ENCODE data around the gene C9.

Gene C9

DNA sequence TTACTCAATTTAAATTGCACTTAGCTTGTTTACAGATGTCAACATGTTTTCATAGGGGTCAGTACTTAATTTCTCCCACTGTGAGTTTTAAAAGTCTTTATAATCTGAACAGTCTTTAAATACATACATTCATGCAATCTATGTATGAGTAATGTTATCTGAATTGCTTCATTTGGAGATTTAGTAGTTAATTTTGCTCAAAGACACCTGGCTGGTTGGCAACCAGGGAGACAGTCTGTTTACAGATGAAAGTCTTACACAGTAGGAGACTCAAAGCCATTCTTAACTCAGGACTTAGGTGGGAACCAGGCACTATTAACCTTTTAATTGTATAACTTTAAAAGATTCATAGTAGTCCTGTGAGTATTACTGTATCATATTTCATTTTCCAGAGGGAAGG lies 31.2 kb upstream of the C9 start:
- no peak for TF ChIP-seq EZH2phosphoT487 (IDR thresholded peaks at IDR 0.05; ENCODE audit: borderline replicate concordance, low read length)
- TF ChIP-seq, protein P1, sequence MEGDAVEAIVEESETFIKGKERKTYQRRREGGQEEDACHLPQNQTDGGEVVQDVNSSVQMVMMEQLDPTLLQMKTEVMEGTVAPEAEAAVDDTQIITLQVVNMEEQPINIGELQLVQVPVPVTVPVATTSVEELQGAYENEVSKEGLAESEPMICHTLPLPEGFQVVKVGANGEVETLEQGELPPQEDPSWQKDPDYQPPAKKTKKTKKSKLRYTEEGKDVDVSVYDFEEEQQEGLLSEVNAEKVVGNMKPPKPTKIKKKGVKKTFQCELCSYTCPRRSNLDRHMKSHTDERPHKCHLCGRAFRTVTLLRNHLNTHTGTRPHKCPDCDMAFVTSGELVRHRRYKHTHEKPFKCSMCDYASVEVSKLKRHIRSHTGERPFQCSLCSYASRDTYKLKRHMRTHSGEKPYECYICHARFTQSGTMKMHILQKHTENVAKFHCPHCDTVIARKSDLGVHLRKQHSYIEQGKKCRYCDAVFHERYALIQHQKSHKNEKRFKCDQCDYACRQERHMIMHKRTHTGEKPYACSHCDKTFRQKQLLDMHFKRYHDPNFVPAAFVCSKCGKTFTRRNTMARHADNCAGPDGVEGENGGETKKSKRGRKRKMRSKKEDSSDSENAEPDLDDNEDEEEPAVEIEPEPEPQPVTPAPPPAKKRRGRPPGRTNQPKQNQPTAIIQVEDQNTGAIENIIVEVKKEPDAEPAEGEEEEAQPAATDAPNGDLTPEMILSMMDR (IDR thresholded peaks at IDR 0.05; ENCODE audit: low read depth, low read length, poor library complexity, severe bottlenecking) = no peak
- Histone ChIP-seq H3K9me2 (replicated peaks; ENCODE audit: control insufficient read depth, low read length) (no peaks in the 10 kb centered on the region; the same call in 1 of the 2 replicates), H3K4me2 (ENCODE audit: low read length) (no peak overlapping the region), H3K4me3 (ENCODE audit: low read length) (no peak overlapping the region), H3K27ac (ENCODE audit: low read depth, low read length) (no peak overlapping the region), H3K79me2 (ENCODE audit: control insufficient read depth, low read length) (no peaks in the 10 kb centered on the region), H4K20me1 (ENCODE audit: control insufficient read depth, insufficient read depth, low read depth, low read length) (no peaks in the 10 kb centered on the region), H3F3A (ENCODE audit: control insufficient read depth, insufficient read depth) (no peaks in the 10 kb centered on the region), H3K9me3 (ENCODE audit: control insufficient read depth, insufficient read depth, low read length) (no peaks in the 10 kb centered on the region), H3K4me1 (ENCODE audit: control insufficient read depth, low read length) (no peaks in the 10 kb centered on the region), H3K27me3 (ENCODE audit: control insufficient read depth, low read length) (no peaks in the 10 kb centered on the region), H3K36me3 (ENCODE audit: control insufficient read depth, low read length) (no peaks in the 10 kb centered on the region)

DNA sequence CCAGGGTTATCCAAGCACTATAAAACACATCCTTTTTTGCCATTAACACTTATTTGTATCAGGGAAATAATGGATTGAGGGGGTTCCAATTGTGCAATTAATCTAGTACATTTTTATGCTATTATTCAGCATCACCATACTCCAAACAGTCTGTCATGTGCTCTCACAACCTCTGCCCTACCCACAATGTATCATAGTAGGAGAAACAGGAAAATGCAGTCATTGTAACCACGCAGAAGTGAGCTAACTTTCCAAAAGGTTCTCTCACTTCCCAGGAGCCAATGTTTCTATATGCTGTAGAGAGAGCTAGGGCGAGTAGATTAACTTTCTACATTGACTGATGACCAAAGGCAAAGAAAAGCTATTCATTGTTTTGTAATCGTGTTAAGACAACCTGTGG lies 30.7 kb upstream of the C9 start:
- H3K9me2 ChIP-seq (replicated peaks; ENCODE audit: control insufficient read depth, low read length) = no peaks in the 10 kb centered on the region; the same call in 1 of the 2 replicates
- H4K20me1 ChIP-seq (ENCODE audit: control insufficient read depth, insufficient read depth, low read depth, low read length) = no peaks in the 10 kb centered on the region
- no peaks in the 10 kb centered on the region for H3K79me2 ChIP-seq (ENCODE audit: control insufficient read depth, low read length)
- H3K4me3 ChIP-seq (ENCODE audit: low read length) = no peak overlapping the region
- no peaks in the 10 kb centered on the region for H3K4me1 ChIP-seq (ENCODE audit: control insufficient read depth, low read length)
- no peaks in the 10 kb centered on the region for H3K27me3 ChIP-seq (ENCODE audit: control insufficient read depth, low read length)
- no peaks in the 10 kb centered on the region for H3K9me3 ChIP-seq (ENCODE audit: control insufficient read depth, insufficient read depth, low read length)
- no peak overlapping the region for H3K27ac ChIP-seq (ENCODE audit: low read depth, low read length)
- TF ChIP-seq EZH2phosphoT487 (IDR thresholded peaks at IDR 0.05; ENCODE audit: borderline replicate concordance, low read length) = no peak
- TF ChIP-seq, protein P1 (IDR thresholded peaks at IDR 0.05; ENCODE audit: low read depth, low read length, poor library complexity, severe bottlenecking) = no peak
- H3K36me3 ChIP-seq (ENCODE audit: control insufficient read depth, low read length) = no peaks in the 10 kb centered on the region
- H3K4me2 ChIP-seq (ENCODE audit: low read length) = no peak overlapping the region
- H3F3A ChIP-seq (ENCODE audit: control insufficient read depth, insufficient read depth) = no peaks in the 10 kb centered on the region

DNA sequence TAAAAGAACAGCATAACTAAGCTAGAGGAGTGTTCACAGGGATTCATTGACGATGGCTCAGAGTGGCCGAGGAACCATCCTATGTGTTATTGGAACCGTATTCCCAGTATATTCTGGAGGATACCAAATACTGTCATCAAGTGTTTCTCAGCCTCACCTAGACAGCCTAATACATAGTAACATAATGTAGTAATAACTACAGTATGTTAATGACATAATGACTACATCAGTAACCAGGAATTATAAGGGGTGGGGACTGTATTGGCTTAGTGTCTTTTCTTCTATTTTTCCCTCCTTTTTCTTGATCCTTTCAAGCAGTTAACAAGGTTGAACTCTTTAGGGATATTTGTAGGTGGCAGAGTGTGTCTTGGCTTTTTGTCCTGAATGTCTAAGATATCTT lies 26.6 kb upstream of the C9 start:
- TF ChIP-seq, protein P1 (IDR thresholded peaks at IDR 0.05; ENCODE audit: low read depth, low read length, poor library complexity, severe bottlenecking) = no peak
- TF ChIP-seq EZH2phosphoT487 (IDR thresholded peaks at IDR 0.05; ENCODE audit: borderline replicate concordance, low read length) = no peak
- no peaks in the 10 kb centered on the region for H3K9me2 ChIP-seq (replicated peaks; ENCODE audit: control insufficient read depth, low read length)
- H3F3A ChIP-seq (ENCODE audit: control insufficient read depth, insufficient read depth) = no peaks in the 10 kb centered on the region
- H4K20me1 ChIP-seq (ENCODE audit: control insufficient read depth, insufficient read depth, low read depth, low read length) = no peaks in the 10 kb centered on the region
- no peaks in the 10 kb centered on the region for H3K9me3 ChIP-seq (ENCODE audit: control insufficient read depth, insufficient read depth, low read length)
- no peak overlapping the region for H3K4me2 ChIP-seq (ENCODE audit: low read length)
- no peak overlapping the region for H3K27ac ChIP-seq (ENCODE audit: low read depth, low read length)
- no peaks in the 10 kb centered on the region for H3K27me3 ChIP-seq (ENCODE audit: control insufficient read depth, low read length)
- no peak overlapping the region for H3K4me3 ChIP-seq (ENCODE audit: low read length)
- H3K4me1 ChIP-seq (ENCODE audit: control insufficient read depth, low read length) = no peaks in the 10 kb centered on the region
- no peaks in the 10 kb centered on the region for H3K36me3 ChIP-seq (ENCODE audit: control insufficient read depth, low read length)
- H3K79me2 ChIP-seq (ENCODE audit: control insufficient read depth, low read length) = no peaks in the 10 kb centered on the region

DNA sequence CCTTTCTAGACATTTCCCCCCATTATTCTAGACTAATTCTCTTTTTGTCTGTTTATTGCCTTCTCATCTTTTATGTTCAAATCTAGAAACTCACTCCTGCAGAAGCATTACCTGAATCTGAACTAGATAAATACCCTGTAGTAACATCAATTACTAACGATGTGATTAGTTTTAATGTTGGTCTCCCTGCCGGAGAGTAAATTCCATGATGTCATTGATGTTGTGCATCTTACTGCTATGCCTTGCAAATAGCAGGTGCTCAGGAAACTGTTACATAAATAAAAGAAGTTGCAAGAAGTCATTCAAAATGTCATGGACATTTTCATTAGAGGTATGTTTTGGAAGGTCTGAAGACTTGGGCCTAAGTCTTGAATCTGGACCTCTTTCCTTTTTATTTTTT lies 23.0 kb upstream of the C9 start:
- H3K9me3 ChIP-seq (ENCODE audit: control insufficient read depth, insufficient read depth, low read length) = no peaks in the 10 kb centered on the region
- H3K4me1 ChIP-seq (ENCODE audit: control insufficient read depth, low read length) = no peaks in the 10 kb centered on the region
- H3K36me3 ChIP-seq (ENCODE audit: control insufficient read depth, low read length) = no peaks in the 10 kb centered on the region
- no peaks in the 10 kb centered on the region for H3K9me2 ChIP-seq (replicated peaks; ENCODE audit: control insufficient read depth, low read length)
- H4K20me1 ChIP-seq (ENCODE audit: control insufficient read depth, insufficient read depth, low read depth, low read length) = no peaks in the 10 kb centered on the region
- H3K27ac ChIP-seq (ENCODE audit: low read depth, low read length) = no peak overlapping the region
- H3K79me2 ChIP-seq (ENCODE audit: control insufficient read depth, low read length) = no peaks in the 10 kb centered on the region
- no peak overlapping the region for H3K4me2 ChIP-seq (ENCODE audit: low read length)
- no peaks in the 10 kb centered on the region for H3K27me3 ChIP-seq (ENCODE audit: control insufficient read depth, low read length)
- no peak for TF ChIP-seq EZH2phosphoT487 (IDR thresholded peaks at IDR 0.05; ENCODE audit: borderline replicate concordance, low read length)
- TF ChIP-seq, protein P1 (IDR thresholded peaks at IDR 0.05; ENCODE audit: low read depth, low read length, poor library complexity, severe bottlenecking) = no peak
- H3K4me3 ChIP-seq (ENCODE audit: low read length) = no peak overlapping the region
- no peaks in the 10 kb centered on the region for H3F3A ChIP-seq (ENCODE audit: control insufficient read depth, insufficient read depth)

All from DOHH2 (cell line).